ENCODE results near the gene RNF19B.

RNF19B gene

DNA sequence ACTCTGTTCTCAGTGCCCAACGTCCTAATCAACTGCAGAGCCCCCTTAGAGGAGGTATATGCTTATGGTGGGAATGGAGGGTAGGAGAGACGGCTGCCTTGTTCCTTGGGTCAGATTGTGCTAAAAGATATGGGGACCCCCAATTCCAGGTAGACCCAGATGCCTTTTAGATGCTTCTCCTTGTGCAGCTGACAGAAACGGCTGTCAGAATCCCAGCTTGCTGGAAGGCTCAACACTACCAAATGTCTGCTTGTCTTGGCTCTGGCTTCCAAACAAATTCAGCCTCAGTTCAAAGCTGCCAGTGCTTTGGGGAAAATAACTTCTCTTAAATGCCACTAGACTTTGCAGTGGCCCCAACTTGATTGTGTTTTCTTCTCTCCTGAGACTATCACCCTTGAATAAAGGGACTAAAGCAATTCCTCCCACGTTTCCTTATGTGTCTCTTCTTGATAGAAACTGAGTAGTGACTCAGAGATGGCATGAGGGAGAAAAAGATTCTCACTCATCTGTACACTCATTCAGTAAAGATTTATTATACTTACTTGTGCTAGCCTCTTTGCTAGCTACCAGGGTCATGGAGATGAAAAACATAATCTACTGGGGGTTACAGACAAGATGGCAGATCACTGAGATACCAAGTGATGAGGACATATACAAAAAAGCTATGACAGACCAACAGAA lies 3.4 kb upstream of the RNF19B start:
- DNase-seq = peak; percentile 49

GRCh38 chr1:32966900-32967299 lies 2.3 kb upstream of the RNF19B start:
- DNase-seq = no peak

GRCh38 chr1:32965251-32965747 lies 690 bp upstream of the RNF19B start:
- no peak for DNase-seq

GRCh38 chr1:32963746-32964460 lies 706 bp downstream of the RNF19B start:
- peak; percentile 63 for DNase-seq

DNA sequence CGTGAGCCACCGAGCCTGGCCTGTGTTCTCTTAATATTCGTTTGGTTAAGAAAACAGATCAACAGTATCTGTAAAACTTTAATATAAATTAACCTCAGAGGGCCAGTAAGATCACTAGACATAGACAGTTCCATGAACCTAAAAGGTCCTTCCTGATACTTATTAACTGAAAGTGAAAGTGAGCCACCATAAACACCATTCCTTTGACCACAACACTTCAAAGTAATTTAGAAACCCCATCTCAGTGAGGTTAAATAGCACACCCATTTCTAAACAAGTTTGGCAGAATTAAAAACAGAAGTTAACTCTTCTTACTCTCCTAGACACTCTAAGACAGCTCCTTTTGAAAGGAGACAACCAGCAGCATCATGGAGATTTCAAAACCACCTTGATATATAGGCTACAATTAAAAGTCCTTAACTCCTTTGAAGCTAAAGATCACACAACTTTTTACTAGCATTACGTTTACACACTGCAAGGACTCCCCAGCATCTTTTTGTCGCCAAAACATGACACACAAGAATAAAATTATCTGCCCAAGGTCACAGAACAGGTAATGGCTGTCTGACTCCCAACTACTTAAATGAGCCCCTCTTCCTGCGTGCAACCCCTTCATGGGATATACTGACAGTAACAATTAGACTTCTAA lies 2.2 kb downstream of the RNF19B start:
- no peak for DNase-seq

GRCh38 chr1:32960819-32961355 lies 3.7 kb downstream of the RNF19B start:
- DNase-seq = no peak

GRCh38 chr1:32960342-32960741 lies 4.3 kb downstream of the RNF19B start:
- no peak for DNase-seq

DNA sequence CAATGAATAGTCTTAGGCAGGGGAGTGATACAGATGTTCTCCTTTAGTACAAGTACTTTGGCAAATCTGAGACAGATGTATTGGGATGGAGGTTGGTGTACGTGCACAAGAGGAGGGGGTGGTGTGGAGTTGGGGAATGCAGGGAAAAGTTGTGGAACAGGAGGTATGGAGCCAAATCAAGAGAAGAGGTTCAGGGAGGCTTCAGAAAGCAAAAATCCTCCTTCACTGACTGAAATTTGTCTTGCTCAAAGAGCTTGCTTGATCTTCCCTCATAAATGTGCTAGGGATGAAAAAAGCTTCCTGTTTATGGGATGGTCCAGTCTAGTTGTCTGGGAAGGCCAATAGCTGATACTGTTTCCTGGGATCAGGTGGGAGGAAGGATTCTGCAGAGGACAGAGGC lies 5.8 kb downstream of the RNF19B start:
- DNase-seq = no peak

DNA sequence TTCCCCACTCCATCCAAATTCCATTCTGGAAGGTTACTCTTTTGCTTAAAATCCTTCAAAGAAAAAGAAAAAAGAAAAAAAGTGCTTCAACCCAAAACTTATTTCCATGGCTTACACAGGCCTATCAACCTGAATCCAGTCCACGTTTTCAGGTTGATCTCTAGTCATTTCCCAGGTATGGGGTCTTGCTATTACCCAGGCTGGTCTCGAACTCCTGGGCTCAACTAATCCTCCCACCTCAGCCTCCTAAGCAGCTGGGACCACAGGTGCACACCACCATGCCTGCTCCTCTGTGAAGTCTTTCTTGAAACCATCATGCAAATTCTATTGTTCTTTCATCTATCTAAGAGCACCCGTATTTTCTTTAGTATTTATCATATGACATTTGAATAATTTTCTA lies 7.6 kb downstream of the RNF19B start:
- DNase-seq = no peak

GRCh38 chr1:32954168-32954567 lies 10.4 kb downstream of the RNF19B start:
- peak; percentile 63 for DNase-seq

DNA sequence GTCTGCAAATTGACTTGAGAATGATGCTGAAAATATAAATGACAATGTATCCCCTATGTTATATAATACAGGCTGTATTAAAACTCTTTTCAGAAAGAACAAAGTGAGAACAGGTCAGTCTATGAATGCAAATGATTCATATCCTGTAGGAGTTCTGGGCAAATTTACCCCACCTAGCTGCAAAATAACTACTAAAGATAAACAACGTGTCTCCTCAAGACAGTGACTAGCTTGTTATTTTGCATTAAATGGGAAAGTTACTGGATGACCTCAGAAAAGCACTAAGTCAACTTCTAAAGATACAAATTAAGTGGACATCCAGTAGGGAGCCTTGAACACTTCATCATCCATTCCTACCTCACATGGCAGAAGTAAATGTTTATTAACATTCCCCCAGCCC lies 11.1 kb downstream of the RNF19B start:
- DNase-seq = peak; percentile 85

DNA sequence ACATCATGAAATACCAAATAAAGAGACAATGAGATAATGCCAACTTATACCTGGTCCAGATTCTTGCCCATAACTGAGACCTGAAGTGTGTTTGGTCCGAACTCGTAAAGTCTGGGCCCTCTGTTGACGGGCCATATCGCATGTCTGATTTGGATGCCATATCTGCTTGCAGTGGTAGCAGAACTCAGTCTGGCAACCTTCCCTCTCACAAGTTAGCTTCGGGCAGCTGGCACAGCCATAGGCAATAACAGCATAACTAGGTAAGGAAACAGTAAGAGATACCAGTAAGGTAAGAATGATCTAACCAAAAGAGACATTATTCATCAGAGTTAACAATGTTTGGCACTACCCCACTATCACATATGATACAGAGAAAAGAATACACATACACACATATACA lies 15.1 kb downstream of the RNF19B start:
- DNase-seq = no peak

DNA sequence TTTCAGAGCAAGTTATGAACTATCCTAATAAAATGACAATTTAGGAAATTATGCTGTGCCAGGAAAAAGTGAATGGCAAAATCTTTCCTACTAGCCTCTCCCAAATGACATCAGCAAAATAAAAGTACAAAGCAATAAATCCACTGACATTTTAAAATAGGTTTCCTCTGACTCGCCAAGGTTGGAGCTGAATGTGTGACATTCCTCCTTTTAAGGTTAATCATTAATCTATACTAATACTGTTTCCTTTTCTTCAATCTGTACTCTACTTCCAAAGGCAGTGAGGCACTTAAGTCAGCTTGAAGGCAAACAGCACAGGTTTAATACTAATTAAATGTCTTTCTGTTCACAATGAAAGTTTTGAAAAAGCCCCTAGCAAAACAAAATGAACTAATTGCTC lies 15.7 kb downstream of the RNF19B start:
- no peak for DNase-seq

DNA sequence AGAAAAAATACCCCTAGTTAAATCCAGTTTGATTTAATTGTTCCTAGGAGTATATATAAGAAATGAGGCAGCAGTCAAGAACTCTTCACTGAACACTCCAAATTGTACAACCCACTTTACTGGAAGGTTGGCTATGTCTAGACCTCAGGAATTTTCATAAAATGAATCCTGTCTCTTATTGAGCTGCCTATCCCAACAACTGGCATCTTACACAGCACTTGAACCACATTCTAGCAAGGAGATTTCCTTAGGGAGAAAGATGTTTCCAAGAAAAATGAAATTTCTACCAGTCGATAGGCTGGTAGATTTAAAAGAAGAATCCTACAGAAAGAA lies 16.3 kb downstream of the RNF19B start:
- DNase-seq = no peak

- DNase-seq = no peak
Measured at GRCh38 chr1:32947669-32948389, 16.8 kb downstream of the RNF19B start.

DNA sequence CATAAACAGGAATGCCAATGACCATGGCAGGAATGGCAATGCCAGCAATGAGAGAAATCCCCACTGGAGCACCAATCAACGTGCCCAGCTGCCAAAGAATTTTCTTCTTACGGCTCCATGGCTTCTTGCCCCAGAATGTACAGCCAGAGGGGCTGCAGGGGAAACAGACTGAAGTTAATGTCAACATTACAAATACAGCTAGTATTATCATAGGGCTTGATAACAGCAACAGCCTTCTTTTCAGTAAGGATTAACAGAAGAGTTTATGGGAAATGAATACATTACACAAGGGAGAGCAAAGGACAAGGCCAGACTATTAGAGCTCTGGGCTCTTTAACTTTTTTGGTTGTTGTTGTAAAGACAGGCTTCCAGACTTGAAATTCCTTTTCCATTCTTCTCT lies 18.2 kb downstream of the RNF19B start:
- DNase-seq = no peak

- DNase-seq = no peak
Measured at GRCh38 chr1:32944180-32944579, 20.4 kb downstream of the RNF19B start.

GRCh38 chr1:32939655-32940371 lies 24.8 kb downstream of the RNF19B start:
- DNase-seq = peak; percentile 60

DNA sequence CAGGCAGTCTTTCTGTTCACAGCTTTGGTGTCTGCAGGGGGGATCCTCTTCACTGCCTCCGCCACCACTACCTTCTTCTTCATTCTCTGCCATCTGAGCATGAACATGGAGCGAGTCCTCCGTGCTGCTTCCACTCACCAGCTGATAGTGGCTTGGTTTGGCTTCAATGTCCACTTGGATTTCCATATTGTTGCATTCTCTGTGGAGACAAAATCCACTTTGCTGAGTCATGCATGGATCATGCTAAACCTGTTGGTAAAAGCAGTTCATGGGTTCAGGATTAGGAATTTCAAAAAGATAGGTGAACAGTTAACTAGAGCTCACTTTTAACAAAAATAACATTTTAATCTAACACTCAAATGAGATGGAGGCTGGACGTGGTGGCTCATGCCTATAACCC lies 27.5 kb downstream of the RNF19B start:
- DNase-seq = no peak

DNA sequence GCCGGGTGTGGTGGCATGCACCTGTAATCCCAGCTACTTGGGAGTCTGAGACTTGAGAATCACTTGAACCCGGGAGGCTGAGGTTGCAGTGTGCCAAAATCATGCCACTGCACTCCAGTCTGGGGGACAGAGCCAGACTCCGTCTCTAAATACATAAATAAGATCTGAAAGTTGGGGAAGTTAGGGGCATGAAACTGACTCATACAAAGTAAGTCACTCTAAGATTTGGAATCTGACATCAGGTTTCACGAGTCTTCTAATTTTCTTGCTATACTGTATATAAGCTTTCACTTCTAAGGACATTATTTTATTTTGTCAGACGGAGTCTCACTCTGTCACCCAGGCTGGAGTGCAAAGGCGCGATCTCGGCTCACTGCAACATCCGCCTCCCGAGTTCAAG lies 30.1 kb downstream of the RNF19B start:
- no peak for DNase-seq

- peak; percentile 56 for DNase-seq
Measured at GRCh38 chr1:32933742-32934322, 30.8 kb downstream of the RNF19B start.

- DNase-seq = no peak
Measured at GRCh38 chr1:32931760-32932159, 32.8 kb downstream of the RNF19B start.

All from NCI-H226 (cell line).